ENCODE results near the gene HHATL. TPM values are rescaled to one million over a fixed set of nuclear protein-coding genes. Genes with fewer than 3 reads are reported as not detected.

The HHATL gene
- total RNA-seq, 1 experiment from 2014 or later: not detected

DNA sequence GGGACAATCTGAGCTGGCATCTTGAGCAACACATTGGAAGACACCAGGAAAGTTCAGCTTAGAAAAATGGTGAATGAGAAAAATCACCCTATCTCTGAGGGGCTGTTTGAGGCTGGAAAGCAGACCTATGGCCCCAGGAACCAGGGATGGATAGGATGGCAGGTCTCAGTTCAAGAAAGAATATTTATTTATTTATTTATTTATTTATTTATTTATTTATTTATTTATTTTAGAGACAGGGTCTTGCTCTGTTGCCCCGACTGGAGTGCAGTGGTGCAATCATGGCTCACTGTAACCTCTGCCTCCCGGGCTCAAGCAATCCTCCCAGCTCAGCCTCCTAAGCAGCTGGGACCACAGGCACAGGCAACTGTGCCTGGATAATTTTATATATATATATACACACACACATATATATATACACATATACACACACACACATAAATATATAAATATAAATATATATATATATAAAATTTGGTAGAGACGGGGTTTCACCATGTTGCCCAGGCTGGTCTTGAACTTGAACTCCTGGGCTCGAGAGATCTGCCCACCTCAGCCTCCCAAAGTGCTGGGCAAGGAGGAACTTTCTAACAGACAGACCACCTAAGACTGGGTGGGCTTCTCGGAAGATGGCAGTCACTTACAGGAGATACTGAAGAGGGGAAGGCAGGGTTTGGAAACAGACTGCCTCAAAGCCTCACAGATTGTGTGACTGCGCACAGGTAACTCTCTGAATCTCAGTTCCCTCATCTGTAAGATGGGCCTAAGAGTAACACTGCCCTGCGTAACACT, 40.8 kb upstream of the HHATL start:
- ChIA-PET POLR2A (no interaction called here), CTCF (no interaction called here)
- Histone ChIP-seq H3K27me3 (ENCODE audit: control insufficient read depth, insufficient read depth, low read length) (no peaks in the 10 kb centered on the region), H3K4me1 (ENCODE audit: control insufficient read depth, insufficient read depth, low read length) (no peaks in the 10 kb centered on the region), H3K27ac (ENCODE audit: low read length) (no peak overlapping the region), H3K9me3 (ENCODE audit: control insufficient read depth, insufficient read depth, low read depth, low read length) (no peaks in the 10 kb centered on the region), H3K36me3 (ENCODE audit: control insufficient read depth, insufficient read depth, low read length) (no peaks in the 10 kb centered on the region), H3K4me3 (ENCODE audit: low read depth in 2 of 2, low read length in 2 of 2) (no peak overlapping the region)
- DNase-seq (ENCODE audit: low read depth, low spot score) (no peak), ATAC-seq (no peak)
- in situ Hi-C loops (cut with HindIII; ENCODE audit: low pct_unique_long_range_greater_than_20kb, low sequenced_read_pairs) (no loop called here), intact Hi-C loops (cut with micrococcal nuclease; ENCODE audit: unreplicated experiment) (loop anchor here (5.0 kb wide), 1 partner anchor 91 kb away; the partner anchor contains the start of gene ZBTB47)
- BruUV-seq (replicated peaks): no TSS peak
- TF ChIP-seq POLR2AphosphoS5 (IDR thresholded peaks at IDR 0.05; ENCODE audit: low read depth, low read length) (no peak), TCF7L2 (IDR thresholded peaks at IDR 0.05; ENCODE audit: low read depth, low read length) (no peak), SIN3A (IDR thresholded peaks at IDR 0.05; ENCODE audit: borderline replicate concordance, insufficient read depth, low read depth, low read length) (no peak)
- TF ChIP-seq, protein P1, sequence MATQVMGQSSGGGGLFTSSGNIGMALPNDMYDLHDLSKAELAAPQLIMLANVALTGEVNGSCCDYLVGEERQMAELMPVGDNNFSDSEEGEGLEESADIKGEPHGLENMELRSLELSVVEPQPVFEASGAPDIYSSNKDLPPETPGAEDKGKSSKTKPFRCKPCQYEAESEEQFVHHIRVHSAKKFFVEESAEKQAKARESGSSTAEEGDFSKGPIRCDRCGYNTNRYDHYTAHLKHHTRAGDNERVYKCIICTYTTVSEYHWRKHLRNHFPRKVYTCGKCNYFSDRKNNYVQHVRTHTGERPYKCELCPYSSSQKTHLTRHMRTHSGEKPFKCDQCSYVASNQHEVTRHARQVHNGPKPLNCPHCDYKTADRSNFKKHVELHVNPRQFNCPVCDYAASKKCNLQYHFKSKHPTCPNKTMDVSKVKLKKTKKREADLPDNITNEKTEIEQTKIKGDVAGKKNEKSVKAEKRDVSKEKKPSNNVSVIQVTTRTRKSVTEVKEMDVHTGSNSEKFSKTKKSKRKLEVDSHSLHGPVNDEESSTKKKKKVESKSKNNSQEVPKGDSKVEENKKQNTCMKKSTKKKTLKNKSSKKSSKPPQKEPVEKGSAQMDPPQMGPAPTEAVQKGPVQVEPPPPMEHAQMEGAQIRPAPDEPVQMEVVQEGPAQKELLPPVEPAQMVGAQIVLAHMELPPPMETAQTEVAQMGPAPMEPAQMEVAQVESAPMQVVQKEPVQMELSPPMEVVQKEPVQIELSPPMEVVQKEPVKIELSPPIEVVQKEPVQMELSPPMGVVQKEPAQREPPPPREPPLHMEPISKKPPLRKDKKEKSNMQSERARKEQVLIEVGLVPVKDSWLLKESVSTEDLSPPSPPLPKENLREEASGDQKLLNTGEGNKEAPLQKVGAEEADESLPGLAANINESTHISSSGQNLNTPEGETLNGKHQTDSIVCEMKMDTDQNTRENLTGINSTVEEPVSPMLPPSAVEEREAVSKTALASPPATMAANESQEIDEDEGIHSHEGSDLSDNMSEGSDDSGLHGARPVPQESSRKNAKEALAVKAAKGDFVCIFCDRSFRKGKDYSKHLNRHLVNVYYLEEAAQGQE (IDR thresholded peaks at IDR 0.05; ENCODE audit: insufficient read depth in 1 of 2, low read depth in 2 of 2, low read length in 1 of 2): no peak

DNA sequence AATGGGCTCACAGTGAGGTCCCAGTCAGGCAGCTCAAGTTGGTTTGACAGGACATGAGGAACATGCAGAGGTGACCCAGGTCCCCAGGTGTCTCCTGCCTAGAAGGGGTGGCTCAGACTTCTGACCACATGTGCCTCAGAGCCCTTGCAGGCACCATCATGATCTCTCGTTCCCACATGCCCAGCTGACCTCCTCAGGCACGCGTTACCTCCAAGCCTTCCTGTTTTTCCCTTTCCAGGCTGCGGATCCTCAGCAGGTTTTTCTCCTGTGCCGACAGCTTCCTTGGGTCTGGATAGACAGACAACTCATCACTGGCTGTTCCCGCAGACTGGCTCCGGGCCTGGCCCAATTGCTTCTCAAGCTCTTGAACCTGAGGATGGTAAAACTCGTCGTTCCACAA, 40.1 kb upstream of the HHATL start:
- ATAC-seq (no peak), DNase-seq (ENCODE audit: low read depth, low spot score) (no peak)
- no peak for TF ChIP-seq POLR2AphosphoS5 (IDR thresholded peaks at IDR 0.05; ENCODE audit: low read depth, low read length)
- TF ChIP-seq SIN3A (IDR thresholded peaks at IDR 0.05; ENCODE audit: borderline replicate concordance, insufficient read depth, low read depth, low read length): no peak
- no peak for TF ChIP-seq TCF7L2 (IDR thresholded peaks at IDR 0.05; ENCODE audit: low read depth, low read length)
- TF ChIP-seq, protein P1 (IDR thresholded peaks at IDR 0.05; ENCODE audit: insufficient read depth in 1 of 2, low read depth in 2 of 2, low read length in 1 of 2): no peak
- TF ChIP-seq, protein P2, sequence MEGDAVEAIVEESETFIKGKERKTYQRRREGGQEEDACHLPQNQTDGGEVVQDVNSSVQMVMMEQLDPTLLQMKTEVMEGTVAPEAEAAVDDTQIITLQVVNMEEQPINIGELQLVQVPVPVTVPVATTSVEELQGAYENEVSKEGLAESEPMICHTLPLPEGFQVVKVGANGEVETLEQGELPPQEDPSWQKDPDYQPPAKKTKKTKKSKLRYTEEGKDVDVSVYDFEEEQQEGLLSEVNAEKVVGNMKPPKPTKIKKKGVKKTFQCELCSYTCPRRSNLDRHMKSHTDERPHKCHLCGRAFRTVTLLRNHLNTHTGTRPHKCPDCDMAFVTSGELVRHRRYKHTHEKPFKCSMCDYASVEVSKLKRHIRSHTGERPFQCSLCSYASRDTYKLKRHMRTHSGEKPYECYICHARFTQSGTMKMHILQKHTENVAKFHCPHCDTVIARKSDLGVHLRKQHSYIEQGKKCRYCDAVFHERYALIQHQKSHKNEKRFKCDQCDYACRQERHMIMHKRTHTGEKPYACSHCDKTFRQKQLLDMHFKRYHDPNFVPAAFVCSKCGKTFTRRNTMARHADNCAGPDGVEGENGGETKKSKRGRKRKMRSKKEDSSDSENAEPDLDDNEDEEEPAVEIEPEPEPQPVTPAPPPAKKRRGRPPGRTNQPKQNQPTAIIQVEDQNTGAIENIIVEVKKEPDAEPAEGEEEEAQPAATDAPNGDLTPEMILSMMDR (IDR thresholded peaks at IDR 0.05): no peak
- ChIA-PET POLR2A (no interaction called here), CTCF (no interaction called here)
- H3K4me1 ChIP-seq (ENCODE audit: control insufficient read depth, insufficient read depth, low read length): no peaks in the 10 kb centered on the region
- H3K36me3 ChIP-seq (ENCODE audit: control insufficient read depth, insufficient read depth, low read length): no peaks in the 10 kb centered on the region
- in situ Hi-C loops (cut with HindIII; ENCODE audit: low pct_unique_long_range_greater_than_20kb, low sequenced_read_pairs) (no loop called here), intact Hi-C loops (cut with micrococcal nuclease; ENCODE audit: unreplicated experiment) (loop anchor here (5.0 kb wide), 1 partner anchor 90 kb away; the partner anchor contains the start of gene ZBTB47)
- BruUV-seq (replicated peaks): no TSS peak
- H3K27ac ChIP-seq (ENCODE audit: low read length): no peak overlapping the region
- no peak overlapping the region for H3K4me3 ChIP-seq (ENCODE audit: low read depth in 2 of 2, low read length in 2 of 2)
- no peaks in the 10 kb centered on the region for H3K9me3 ChIP-seq (ENCODE audit: control insufficient read depth, insufficient read depth, low read depth, low read length)
- H3K27me3 ChIP-seq (ENCODE audit: control insufficient read depth, insufficient read depth, low read length): no peaks in the 10 kb centered on the region

All from Panc1 (cell line).